Neutrophil (primary cell): ENCODE results near the gene ALG1L2.
A peak's percentile ranks its signal among the peaks of the same experiment; 100 is the strongest.
"Not testable (repeated sequence)": the region's sequence is repeated elsewhere in the genome, so short reads cannot be mapped to it uniquely, and the experiment has no call there.

ENCODE experiments used
- H3K27ac ChIP-seq: fragments of 200-600 bp; sonication (generic); 2 replicates; pipeline ENCODE4 v1.5.1; 2016; ENCODE audit warnings: mild to moderate bottlenecking, moderate library complexity
- H3K27me3 ChIP-seq: fragments of 200-600 bp; sonication (generic); 2 replicates; pipeline ENCODE4 v1.6.0; 2016; ENCODE audit warnings: mild to moderate bottlenecking
- H3K36me3 ChIP-seq: fragments of 200-600 bp; sonication (generic); 2 replicates; pipeline ENCODE4 v1.5.1; 2017
- H3K4me1 ChIP-seq, 2 experiments: fragments of 200-600 bp in 1 of 2; sonication (generic) in 1 of 2; 1 replicate in 1 of 2; 2 replicates in 1 of 2; pipeline versions ENCODE4 v1.5.1 to v1.6.1; 2013 to 2016; ENCODE audit warnings: low read depth in 1 of 2, low read length in 1 of 2, mild to moderate bottlenecking in 1 of 2, moderate library complexity in 1 of 2; ENCODE audit not compliant: control insufficient read depth in 1 of 2, insufficient read depth in 1 of 2
- H3K4me3 ChIP-seq, 2 experiments: fragments of 200-600 bp in 1 of 2; sonication (generic) in 1 of 2; 1 replicate in 1 of 2; 2 replicates in 1 of 2; pipeline ENCODE4 v1.5.1; 2013 to 2016; ENCODE audit warnings: low read depth in 1 of 2, low read length in 1 of 2, mild to moderate bottlenecking in 1 of 2, moderate library complexity in 1 of 2
- H3K9me3 ChIP-seq: fragments of 200-600 bp; sonication (generic); 2 replicates; pipeline ENCODE4 v1.5.1; 2016
- CTCF ChIP-seq: fragments of 200-600 bp; sonication (generic); IDR thresholded peaks from 2 replicates; pipeline ENCODE4 v1.5.1; 2016; ENCODE audit warnings: antibody characterized with exemption

ALG1L2 gene

DNA sequence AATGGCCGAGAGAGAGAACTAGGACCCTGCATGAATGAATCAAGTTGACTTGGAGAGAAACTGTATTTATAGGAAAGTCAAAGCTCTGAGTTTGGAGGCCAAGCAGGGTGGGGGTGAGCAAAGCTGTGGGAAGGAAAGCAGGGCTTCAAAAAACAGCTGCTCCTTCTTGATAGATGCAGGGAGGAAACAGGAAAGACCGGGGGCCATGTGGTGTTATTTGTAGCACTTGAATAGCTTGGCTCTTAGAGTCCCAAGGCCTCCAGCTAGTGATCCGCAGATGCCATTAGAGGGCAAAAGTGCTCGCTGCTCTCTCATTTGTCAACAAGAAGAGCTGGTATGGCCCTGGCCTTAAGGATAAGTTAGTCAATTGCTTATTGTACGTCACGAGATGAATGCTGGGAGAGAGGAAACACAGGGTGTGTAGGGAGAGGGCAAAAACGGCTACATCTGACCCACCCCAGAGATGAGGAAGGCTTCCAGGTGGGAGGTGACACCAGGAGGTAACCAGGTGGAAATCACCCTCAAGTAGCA, at the start of gene ALG1L2:
Gene ALG1L2, plus strand, starts transcription at position 481 of the 531 bp plus-strand sequence. CDS start 186 bp downstream, outside the sequence.
- Histone ChIP-seq H3K4me3 (no peak within 1 kb of the TSS), H3K27me3 (peaks cover 16% of the 10 kb centered on the region), H3K9me3 (no peaks in the 10 kb centered on the region), H3K4me1 (peaks cover 0 to 11% of the 10 kb centered on the region in 2 experiments), H3K27ac (no peak within 1 kb of the TSS), H3K36me3 (no peaks in the 10 kb centered on the region)
- TF ChIP-seq CTCF = no peak

DNA sequence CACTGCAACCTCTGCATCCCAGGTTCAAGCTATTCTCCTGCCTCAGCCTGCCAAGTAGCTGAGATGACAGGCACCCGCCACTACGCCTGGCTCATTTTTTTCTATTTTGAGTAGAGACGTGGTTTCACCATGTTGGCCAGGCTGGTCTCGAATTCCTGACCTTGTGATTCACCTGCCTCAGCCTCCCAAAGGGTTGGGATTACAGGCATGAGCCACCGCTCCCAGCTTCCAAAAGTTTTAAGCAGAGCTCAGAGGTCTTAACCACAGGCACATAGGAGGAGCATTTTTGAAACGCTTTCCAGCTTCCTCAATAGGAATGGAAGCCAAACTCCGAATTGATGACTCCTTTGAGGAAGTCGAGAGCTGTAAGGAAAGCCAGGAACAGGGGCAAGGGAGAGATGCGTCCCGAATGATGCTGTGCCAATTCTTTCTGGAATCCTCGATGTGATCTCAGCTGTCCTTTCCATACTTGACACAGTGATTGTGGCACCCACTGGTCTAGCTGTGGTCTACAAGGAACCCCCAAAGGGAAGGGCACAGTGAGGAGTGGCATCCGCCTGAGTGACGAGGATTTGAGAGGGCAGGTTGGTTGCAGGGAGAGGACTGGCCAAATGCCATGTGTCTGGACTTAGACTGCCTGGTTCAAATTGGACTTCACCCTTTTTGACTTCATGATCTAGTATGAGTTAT, 44.4 kb upstream of the ALG1L2 start:
- H3K36me3 ChIP-seq, H3K4me3 ChIP-seq, H3K9me3 ChIP-seq, H3K27ac ChIP-seq, H3K27me3 ChIP-seq: not testable (repeated sequence)
- H3K4me1 ChIP-seq = peaks cover 9 to 25% of the 10 kb centered on the region in 2 experiments

GRCh38 chr3:130042736-130043135, 38.9 kb upstream of the ALG1L2 start:
- peaks cover 24 to 45% of the 10 kb centered on the region in 2 experiments for H3K4me1 ChIP-seq
- H3K27ac ChIP-seq = peak overlapping the region; percentile 58
- H3K9me3 ChIP-seq, H3K4me3 ChIP-seq, H3K27me3 ChIP-seq, H3K36me3 ChIP-seq: not testable (repeated sequence)

GRCh38 chr3:130043658-130044057, 38.0 kb upstream of the ALG1L2 start:
- Histone ChIP-seq H3K27ac (peak overlapping the region; percentile 58), H3K4me1 (peaks cover 24 to 45% of the 10 kb centered on the region in 2 experiments)
- H3K36me3 ChIP-seq, H3K9me3 ChIP-seq, H3K27me3 ChIP-seq, H3K4me3 ChIP-seq: not testable (repeated sequence)

- no peaks in the 10 kb centered on the region for H3K9me3 ChIP-seq
These were observed 37.3 kb upstream of the ALG1L2 start for GRCh38 chr3:130044370-130044769.

GRCh38 chr3:130048726-130049125, 32.9 kb upstream of the ALG1L2 start:
- Histone ChIP-seq H3K4me3 (no peak overlapping the region), H3K9me3 (no peaks in the 10 kb centered on the region), H3K36me3 (no peaks in the 10 kb centered on the region), H3K4me1 (peaks cover 3 to 6% of the 10 kb centered on the region in 2 experiments), H3K27ac (no peak overlapping the region), H3K27me3 (no peaks in the 10 kb centered on the region)
- TF ChIP-seq CTCF = no peak

More at GRCh38 chr3:130044370-130044769, 37.3 kb upstream of the ALG1L2 start:
- no peak overlapping the region for H3K4me3 ChIP-seq
- no peaks in the 10 kb centered on the region for H3K36me3 ChIP-seq
- H3K4me1 ChIP-seq = peaks cover 24 to 42% of the 10 kb centered on the region in 2 experiments
- H3K27me3 ChIP-seq = no peaks in the 10 kb centered on the region
- no peak for TF ChIP-seq CTCF
- H3K27ac ChIP-seq = no peak overlapping the region

DNA sequence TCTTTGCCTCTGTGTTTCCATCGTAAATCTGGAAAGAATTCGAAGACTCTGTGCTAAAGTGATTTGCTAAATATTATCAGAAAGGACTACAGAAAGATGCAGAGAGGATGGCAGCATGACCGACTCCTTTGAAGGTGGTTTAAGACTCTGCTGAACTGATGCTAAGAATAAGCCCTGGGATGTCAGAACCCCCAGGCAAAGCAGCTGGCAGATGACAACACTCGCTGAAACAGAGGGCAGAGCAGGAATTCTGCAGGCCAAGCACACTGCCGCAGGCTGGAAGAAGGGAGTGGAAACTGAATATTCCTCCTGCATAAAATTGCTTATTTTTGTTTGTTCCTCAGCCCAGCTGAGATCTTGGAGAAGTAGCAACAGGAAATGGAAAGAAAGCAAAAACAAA, 29.3 kb upstream of the ALG1L2 start:
- H3K27ac ChIP-seq, H3K9me3 ChIP-seq, H3K4me1 ChIP-seq, H3K4me3 ChIP-seq, H3K27me3 ChIP-seq, H3K36me3 ChIP-seq: not testable (repeated sequence)

GRCh38 chr3:130052965-130053364, 28.7 kb upstream of the ALG1L2 start:
- not testable (repeated sequence) for H3K9me3 ChIP-seq, H3K36me3 ChIP-seq, H3K4me3 ChIP-seq, H3K4me1 ChIP-seq, H3K27me3 ChIP-seq, H3K27ac ChIP-seq

- not testable (repeated sequence) for H3K4me1 ChIP-seq, H3K9me3 ChIP-seq, H3K4me3 ChIP-seq, H3K36me3 ChIP-seq, H3K27me3 ChIP-seq, H3K27ac ChIP-seq
These were observed 23.9 kb upstream of the ALG1L2 start for GRCh38 chr3:130057536-130058266.

DNA sequence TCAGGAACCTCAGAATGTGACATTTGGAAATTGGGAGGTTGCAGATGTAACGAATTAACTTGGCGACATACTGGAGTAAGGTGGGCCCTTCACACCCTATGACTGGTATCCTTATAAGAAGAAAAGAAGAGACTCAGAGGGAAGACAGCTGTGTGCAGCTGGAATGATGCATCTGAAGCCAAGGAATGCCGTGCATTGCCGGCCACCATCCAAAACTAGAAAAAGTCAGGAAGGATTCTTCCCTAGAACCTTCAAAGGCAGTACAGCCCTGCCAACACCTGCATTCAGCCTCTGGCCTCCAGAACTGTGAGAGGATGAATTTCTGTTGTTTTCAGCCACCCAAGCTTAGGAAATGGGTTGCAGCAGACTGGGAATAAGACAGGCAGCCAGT, 23.4 kb upstream of the ALG1L2 start:
- H3K4me3 ChIP-seq, H3K27ac ChIP-seq, H3K36me3 ChIP-seq, H3K9me3 ChIP-seq, H3K4me1 ChIP-seq, H3K27me3 ChIP-seq: not testable (repeated sequence)

DNA sequence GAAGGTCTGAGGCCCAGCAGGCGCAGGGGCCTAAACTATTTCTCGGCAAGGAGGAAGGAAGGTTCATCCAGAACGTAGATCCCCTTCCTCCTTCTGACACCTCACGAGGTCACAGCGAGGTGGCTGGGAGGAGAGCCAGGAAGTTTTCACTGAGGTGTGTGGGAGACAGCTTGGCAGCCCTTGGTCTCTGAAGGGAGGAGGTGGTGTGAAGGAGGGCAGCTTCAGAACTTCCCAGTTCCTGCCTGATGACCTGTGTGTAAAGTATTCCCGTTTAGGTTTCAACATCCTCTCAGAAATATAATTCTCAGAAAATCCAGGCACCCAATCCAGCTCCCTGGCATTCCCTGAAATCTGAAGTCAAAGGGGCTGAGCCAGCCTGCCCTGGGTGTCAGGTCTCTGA, 22.9 kb upstream of the ALG1L2 start:
- H3K27me3 ChIP-seq, H3K27ac ChIP-seq, H3K4me1 ChIP-seq, H3K9me3 ChIP-seq, H3K4me3 ChIP-seq, H3K36me3 ChIP-seq: not testable (repeated sequence)
